Spleen (tissue), 11 donors: ENCODE measurements around the gene TMEM158. TPM values are rescaled to one million over a fixed set of nuclear protein-coding genes. Genes with fewer than 3 reads are reported as not detected.

Source experiments
- DNase-seq: peaks from one replicate; pipeline ENCODE4 v3.0.0-alpha.2; 2020
- H3K27ac ChIP-seq, 8 donors: fragments of 200-600 bp; sonication (generic) in 7 of 8; 1 replicate in 4 of 8; 2 replicates in 4 of 8; pipeline versions ENCODE4 v1.5.0 to v1.8.0; 2016 to 2021; ENCODE audit warnings: inconsistent platforms in 4 of 8, mild to moderate bottlenecking in 4 of 8, moderate library complexity in 1 of 8
- H3K27me3 ChIP-seq, 7 donors: fragments of 200-600 bp; sonication (generic) in 6 of 7; replicated peaks in 1 of 7; 1 replicate in 4 of 7; 2 replicates in 3 of 7; pipeline versions ENCODE4 v1.5.0 to v1.8.0; 2016 to 2021; ENCODE audit warnings: inconsistent platforms in 3 of 7, mild to moderate bottlenecking in 1 of 7
- H3K36me3 ChIP-seq, 6 donors: fragments of 200-600 bp; sonication (generic) in 5 of 6; 1 replicate in 4 of 6; 2 replicates in 2 of 6; pipeline versions ENCODE4 v1.5.0 to v1.8.0; 2016 to 2021; ENCODE audit warnings: inconsistent platforms in 2 of 6
- H3K4me1 ChIP-seq, 6 donors: fragments of 200-600 bp; sonication (generic) in 5 of 6; 1 replicate in 3 of 6; 2 replicates in 3 of 6; pipeline versions ENCODE4 v1.5.0 to v1.8.0; 2016 to 2021; ENCODE audit warnings: inconsistent platforms in 3 of 6
- H3K4me3 ChIP-seq, 8 donors: fragments of 200-600 bp; sonication (generic) in 7 of 8; 1 replicate in 4 of 8; 2 replicates in 4 of 8; pipeline versions ENCODE4 v1.5.0 to v1.8.0; 2016 to 2021; ENCODE audit warnings: inconsistent platforms in 4 of 8, mild to moderate bottlenecking in 4 of 8, moderate library complexity in 2 of 8
- H3K9me3 ChIP-seq, 8 donors: fragments of 200-600 bp; sonication (generic) in 7 of 8; 1 replicate in 4 of 8; 2 replicates in 4 of 8; pipeline versions ENCODE4 v1.5.0 to v1.8.0; 2016 to 2021; ENCODE audit warnings: inconsistent platforms in 4 of 8
- POLR2A ChIP-seq, 3 donors: fragments of 450-650 bp; IDR thresholded peaks; one replicate each; pipeline ENCODE4 v1.5.1; 2017; ENCODE audit warnings: antibody characterized with exemption in 3 of 3, mild to moderate bottlenecking in 1 of 3
- POLR2AphosphoS5 ChIP-seq, 3 donors: sonication (generic); formaldehyde crosslinking; IDR thresholded peaks; one replicate each; pipeline ENCODE4 v1.5.1; 2017; ENCODE audit warnings: antibody characterized with exemption in 3 of 3
- WGBS, 5 donors: extraction: QIAGEN DNeasy Blood & Tissue Kit in 3 of 5; methylation state at CpG; one replicate each; pipeline versions ENCODE4 v1.1.5 to v1.1.7; 2013 to 2018; 5-methylcytosine and 5-hydroxymethylcytosine counted together
- intact Hi-C: fragments of 100-400 bp; cut with DNase I; formaldehyde crosslinking; loops from one replicate; pipeline ENCODE4 v1.15.0; 2023; ENCODE audit warnings: low total_unique reads
- polyA plus RNA-seq, 3 donors: library from polyadenylated mRNA; stranded (reverse); fragments of 200-250 nt; gene quantifications; one replicate each; pipeline ENCODE4 v1.2.1, GENCODE V29; 2013
- total RNA-seq, 7 donors: library from RNA; depleted of rRNA in 3 of 7; stranded (reverse); fragments of >200 nt in 3 of 7; fragmentation: NEBNext Ultra II Directional in 4 of 7; extraction: Animal tissue kit (Norgen Biotek cat#: 25700) in 4 of 7; gene quantifications; one replicate each; pipeline versions ENCODE4 v1.1.0 to v1.2.1, GENCODE V29; 2016 to 2021
- TF ChIP-seq, protein P1 (sequence below), 11 experiments: fragments of 200-600 bp in 7 of 11; fragments of 450-650 bp in 4 of 11; sonication (generic) in 4 of 11; IDR thresholded peaks in 8 of 11; conservative IDR thresholded peaks in 3 of 11; 1 replicate in 7 of 11; 2 replicates in 4 of 11; pipeline versions ENCODE4 v1.4.0 to v1.8.0; 2016 to 2021; ENCODE audit warnings: antibody characterized with exemption in 11 of 11, inconsistent platforms in 4 of 11, mild to moderate bottlenecking in 1 of 11
- donor health status: healthy with polysubstance abuse.
- donor health status: DM: no; HTN: no; CAD: no; lungs with moderate emphysema.
- donor health status: DM: no; HTN: no; CAD: no.
- donor health status: Bipolar disorder and iron deficiency.
- donor health status: healthy.
- donor health status: DM: no; HTN: no; CAD: no.
- donor health status: DM: yes; HTN: yes; CAD: no.

Gene TMEM158
- total and polyA plus RNA-seq, 10 donors = 0.26 to 1.7 (median 0.79) TPM; not detected in 1

DNA sequence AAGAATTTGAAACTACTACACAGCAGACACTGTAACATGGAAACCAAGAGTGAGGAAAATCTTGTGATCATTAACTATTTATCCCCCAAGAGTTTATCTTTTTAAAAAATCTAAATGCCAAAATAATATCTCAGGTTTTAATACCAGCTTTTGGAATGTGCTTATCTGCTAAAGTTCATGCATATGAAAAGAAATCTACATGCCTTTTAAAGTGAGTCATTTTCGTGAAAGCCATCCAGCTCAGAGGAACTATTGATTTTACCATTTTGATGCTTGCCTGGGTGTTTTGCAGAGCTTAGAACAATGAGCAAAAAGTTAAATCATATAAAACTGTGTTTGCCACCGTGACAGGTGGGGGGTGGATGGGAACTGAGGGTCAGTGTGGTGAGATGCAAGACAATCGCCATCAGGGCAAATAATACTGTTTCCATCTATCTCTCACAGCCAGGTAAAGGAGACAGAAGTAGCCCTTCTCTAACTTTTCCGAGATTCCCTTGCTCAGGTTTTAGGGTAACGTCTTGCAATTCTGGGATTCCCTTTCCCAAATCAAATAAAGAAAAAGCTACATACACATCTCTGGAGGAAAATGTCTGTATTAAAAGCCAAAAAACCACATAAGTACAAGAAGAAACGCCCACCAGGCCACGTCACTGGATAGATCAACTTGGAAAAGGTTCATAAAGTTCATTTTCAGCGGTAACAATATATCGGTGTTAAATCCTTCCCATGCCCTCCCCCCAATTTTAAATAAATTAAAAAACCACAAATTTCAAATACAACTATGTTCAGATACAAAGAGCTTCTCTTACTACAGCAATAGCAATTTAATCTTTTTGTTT is 2.0 kb downstream of the TMEM158 start:
- Histone ChIP-seq H3K4me1 (peaks cover 4 to 19% (median 13%) of the 10 kb centered on the region in 6 donors), H3K27me3 (peaks cover 3 to 95% (median 46%) of the 10 kb centered on the region in 7 donors), H3K27ac (no peak overlapping the region), H3K9me3 (no peaks in the 10 kb centered on the region), H3K4me3 (no peak overlapping the region), H3K36me3 (no peaks in the 10 kb centered on the region)
- WGBS, 5 donors = 44 to 56% (median 51%) methylated on average over 9 of the region's 9 CpGs
- TF ChIP-seq, protein P1, sequence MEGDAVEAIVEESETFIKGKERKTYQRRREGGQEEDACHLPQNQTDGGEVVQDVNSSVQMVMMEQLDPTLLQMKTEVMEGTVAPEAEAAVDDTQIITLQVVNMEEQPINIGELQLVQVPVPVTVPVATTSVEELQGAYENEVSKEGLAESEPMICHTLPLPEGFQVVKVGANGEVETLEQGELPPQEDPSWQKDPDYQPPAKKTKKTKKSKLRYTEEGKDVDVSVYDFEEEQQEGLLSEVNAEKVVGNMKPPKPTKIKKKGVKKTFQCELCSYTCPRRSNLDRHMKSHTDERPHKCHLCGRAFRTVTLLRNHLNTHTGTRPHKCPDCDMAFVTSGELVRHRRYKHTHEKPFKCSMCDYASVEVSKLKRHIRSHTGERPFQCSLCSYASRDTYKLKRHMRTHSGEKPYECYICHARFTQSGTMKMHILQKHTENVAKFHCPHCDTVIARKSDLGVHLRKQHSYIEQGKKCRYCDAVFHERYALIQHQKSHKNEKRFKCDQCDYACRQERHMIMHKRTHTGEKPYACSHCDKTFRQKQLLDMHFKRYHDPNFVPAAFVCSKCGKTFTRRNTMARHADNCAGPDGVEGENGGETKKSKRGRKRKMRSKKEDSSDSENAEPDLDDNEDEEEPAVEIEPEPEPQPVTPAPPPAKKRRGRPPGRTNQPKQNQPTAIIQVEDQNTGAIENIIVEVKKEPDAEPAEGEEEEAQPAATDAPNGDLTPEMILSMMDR (IDR thresholded peaks at IDR 0.05 in 8 of 11, conservative IDR thresholded peaks at IDR 0.05 in 3 of 11) = no peak
- no peak for TF ChIP-seq POLR2AphosphoS5 (IDR thresholded peaks at IDR 0.05)
- no peak for TF ChIP-seq POLR2A (IDR thresholded peaks at IDR 0.05)
- intact Hi-C loops = no loop called here
- DNase-seq = no peak

DNA sequence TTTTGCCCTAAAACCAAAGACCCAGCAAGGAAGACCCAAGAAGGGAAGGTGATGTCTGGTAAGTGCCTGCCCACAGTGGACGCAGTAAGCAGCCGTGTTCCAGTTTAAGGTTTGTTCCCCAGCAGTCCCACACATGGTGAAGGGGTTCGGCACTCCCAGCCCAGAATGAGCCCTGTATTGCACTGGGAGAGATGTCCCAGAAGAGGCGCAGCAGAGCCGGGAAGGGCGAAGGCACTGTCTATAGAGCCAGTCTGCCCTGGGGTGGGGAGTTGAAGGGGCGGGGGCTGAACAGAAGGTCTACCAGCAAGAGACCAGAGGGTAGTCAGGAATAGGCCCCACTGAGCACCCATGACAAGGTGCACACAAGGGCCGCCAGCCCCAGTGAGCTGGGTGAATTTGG is 6.4 kb downstream of the TMEM158 start:
- 93 to 98% (median 95%) methylated on average over 8 of the region's 8 CpGs for WGBS, 5 donors
- intact Hi-C loops = no loop called here
- peaks cover 3 to 59% (median 25%) of the 10 kb centered on the region in 7 donors for H3K27me3 ChIP-seq
- no peak for DNase-seq
- H3K27ac ChIP-seq = no peak overlapping the region
- H3K4me3 ChIP-seq = no peak overlapping the region
- H3K36me3 ChIP-seq = no peaks in the 10 kb centered on the region
- H3K9me3 ChIP-seq = no peaks in the 10 kb centered on the region
- TF ChIP-seq, protein P1 (IDR thresholded peaks at IDR 0.05 in 8 of 11, conservative IDR thresholded peaks at IDR 0.05 in 3 of 11) = no peak
- TF ChIP-seq POLR2A (IDR thresholded peaks at IDR 0.05) (no peak), POLR2AphosphoS5 (IDR thresholded peaks at IDR 0.05) (no peak)
- peaks cover 0 to 6% (median 2%) of the 10 kb centered on the region in 6 donors for H3K4me1 ChIP-seq

DNA sequence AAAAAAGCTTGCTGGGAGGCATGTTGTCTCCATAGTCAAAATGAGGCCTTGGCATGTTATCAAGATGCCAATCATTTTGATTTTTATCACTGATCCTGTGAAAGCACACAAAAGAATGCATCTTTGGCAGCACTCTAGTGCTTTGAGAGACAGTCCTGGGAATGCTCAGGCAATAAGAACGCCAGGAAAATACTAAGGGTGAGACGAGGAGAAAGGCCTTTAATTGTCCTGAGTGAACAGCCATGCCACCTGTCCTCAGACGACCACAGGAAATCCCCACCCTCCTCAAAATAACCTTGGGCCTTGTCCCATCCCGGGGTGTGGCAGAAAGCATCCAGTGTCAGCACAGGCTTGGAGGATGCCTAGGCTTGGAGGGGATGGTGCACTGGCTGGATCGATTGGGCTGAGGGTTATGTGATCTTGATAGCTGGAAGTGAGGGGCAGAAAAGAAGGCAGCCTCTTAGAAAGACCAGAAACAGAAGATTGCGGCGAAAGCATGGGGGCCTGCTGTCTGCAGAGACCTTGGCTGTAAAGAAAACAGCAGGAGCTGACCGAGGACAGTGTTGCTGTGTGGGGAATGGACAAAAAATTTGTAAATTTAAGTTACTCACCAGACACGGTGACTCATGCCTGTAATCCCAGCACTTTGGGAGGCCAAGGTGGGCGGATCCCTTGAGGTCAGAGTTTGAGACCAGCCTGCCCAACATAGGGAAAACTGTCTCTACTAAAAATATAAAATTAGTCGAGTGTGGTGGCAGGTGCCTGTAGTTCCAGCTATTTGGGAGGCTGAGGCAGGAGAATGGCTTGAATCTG is 7.3 kb downstream of the TMEM158 start:
- Histone ChIP-seq H3K36me3 (no peaks in the 10 kb centered on the region), H3K9me3 (no peaks in the 10 kb centered on the region), H3K4me1 (no peaks in the 10 kb centered on the region), H3K27me3 (peaks cover 3 to 49% (median 16%) of the 10 kb centered on the region in 7 donors), H3K27ac (no peak overlapping the region), H3K4me3 (no peak overlapping the region)
- intact Hi-C loops = no loop called here
- TF ChIP-seq POLR2AphosphoS5 (IDR thresholded peaks at IDR 0.05) (no peak), POLR2A (IDR thresholded peaks at IDR 0.05) (no peak)
- TF ChIP-seq, protein P1 (IDR thresholded peaks at IDR 0.05 in 8 of 11, conservative IDR thresholded peaks at IDR 0.05 in 3 of 11) = no peak
- no peak for DNase-seq
- WGBS, 5 donors = 60 to 81% (median 75%) methylated on average over 11 of the region's 11 CpGs
